ENCODE measurements around the gene CLEC20A. TPM values are rescaled to one million over a fixed set of nuclear protein-coding genes. Genes with fewer than 3 reads are reported as not detected.
A peak's percentile ranks its signal among the peaks of the same experiment; 100 is the strongest.

The CLEC20A gene
- total and polyA plus RNA-seq, 2 of the 8 experiments (the other 6 are each of a cell fraction or from before 2014, with no cell fraction given) = not detected

DNA sequence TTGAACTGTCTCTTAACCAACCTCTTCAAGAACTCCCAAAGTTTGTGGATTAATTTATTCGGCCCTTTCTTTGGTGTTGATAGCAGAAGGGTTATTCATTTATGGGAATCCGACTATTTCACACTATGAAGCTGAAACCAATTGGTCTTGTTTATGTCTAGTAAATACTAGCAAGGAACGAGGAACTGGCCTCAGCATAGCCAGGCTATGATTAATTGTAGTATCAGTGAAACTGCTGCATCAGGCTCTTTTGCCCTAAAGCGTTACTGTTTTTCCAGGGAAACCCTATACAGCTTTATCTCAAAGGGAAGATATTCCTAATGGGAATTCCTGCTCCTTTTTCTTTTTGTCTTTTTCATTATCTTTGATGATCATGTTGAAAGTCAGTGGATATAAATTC lies 35.1 kb downstream of the CLEC20A start:
- WGBS, 2 experiments (ENCODE audit: extremely low coverage in 1 of 2, insufficient coverage in 1 of 2, insufficient read length in 1 of 2, insufficient replicate concordance in 2 of 2, low coverage in 1 of 2, low lambda C conversion rate in 2 of 2, missing lambda C conversion rate in 1 of 2) = 84% methylated on average over 4 of the region's 4 CpGs; no CpG with 5 or more reads in 1 of the 2 experiments
- H4K5ac ChIP-seq (ENCODE audit: insufficient read length, low read depth, low read length) = no peak overlapping the region
- POLR2A ChIA-PET (ENCODE audit: partially characterized antibody) = interaction anchor here (1.3 kb wide), 1 partner anchor 10 kb away, joined by 5 read pairs; no protein-coding TSS in a partner anchor
- TF ChIP-seq TCF12 (IDR thresholded peaks at IDR 0.05; ENCODE audit: low read depth, low read length) (no peak), CEBPB (IDR thresholded peaks at IDR 0.05; ENCODE audit: low read depth, low read length) (no peak), ASH2L (IDR thresholded peaks at IDR 0.05; ENCODE audit: low read length) (no peak), RBBP5 (IDR thresholded peaks at IDR 0.05; ENCODE audit: borderline replicate concordance, low read depth, low read length) (no peak), EZH2 (IDR thresholded peaks at IDR 0.05; ENCODE audit: low read depth, low read length, severe bottlenecking) (no peak), BCL11A (IDR thresholded peaks at IDR 0.05; ENCODE audit: low read depth in 2 of 2, low read length in 2 of 2) (no peak), RNF2 (IDR thresholded peaks at IDR 0.05; ENCODE audit: borderline replicate concordance, low read depth, low read length, missing control alignments, poor library complexity, severe bottlenecking) (no peak)
- TF ChIP-seq, protein P1, sequence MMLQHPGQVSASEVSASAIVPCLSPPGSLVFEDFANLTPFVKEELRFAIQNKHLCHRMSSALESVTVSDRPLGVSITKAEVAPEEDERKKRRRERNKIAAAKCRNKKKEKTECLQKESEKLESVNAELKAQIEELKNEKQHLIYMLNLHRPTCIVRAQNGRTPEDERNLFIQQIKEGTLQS (IDR thresholded peaks at IDR 0.05; ENCODE audit: insufficient read depth, low read depth, low read length) = no peak

More for the DNA sequence above, 35.1 kb downstream of the CLEC20A start:
- H4K8ac ChIP-seq (ENCODE audit: extremely low read depth, insufficient read depth, low read length) = no peak overlapping the region
- H3K23me2 ChIP-seq (ENCODE audit: low read depth, low read length) = no peaks in the 10 kb centered on the region
- FAIRE-seq (peak; percentile 42), DNase-seq (ENCODE audit: low read depth in 1 of 2, low spot score in 2 of 2) (no peak)
- H3K4me2 ChIP-seq (ENCODE audit: insufficient read depth in 1 of 2, low read depth in 2 of 2, low read length in 2 of 2) = no peak overlapping the region
- no peak overlapping the region for H3K14ac ChIP-seq (ENCODE audit: insufficient read length)
- H2BK120ac ChIP-seq (replicated peaks; ENCODE audit: low read depth, low read length) = no peak overlapping the region
- H3K4me3 ChIP-seq (ENCODE audit: extremely low read depth in 1 of 4, insufficient read depth in 2 of 4, low read depth in 3 of 4, low read length in 4 of 4) = no peak overlapping the region
- no peaks in the 10 kb centered on the region for H4K20me1 ChIP-seq (replicated peaks in 1 of 2; ENCODE audit: control insufficient read depth in 1 of 2, insufficient read depth in 2 of 2, low read length in 2 of 2)
- H3K9ac ChIP-seq (replicated peaks in 1 of 4; ENCODE audit: extremely low read depth in 1 of 4, low read depth in 3 of 4, low read length in 3 of 4) = no peak overlapping the region
- no peak overlapping the region for H3K18ac ChIP-seq (ENCODE audit: extremely low read depth, low read length)
- H3K9me3 ChIP-seq (ENCODE audit: insufficient read depth in 2 of 2, low read depth in 1 of 2, low read length in 1 of 2) = no peaks in the 10 kb centered on the region
- no peak overlapping the region for H3K4ac ChIP-seq (replicated peaks; ENCODE audit: insufficient read length, low read depth, low read length)
- H2BK12ac ChIP-seq (ENCODE audit: low read depth, low read length) = no peak overlapping the region
- CTCF ChIA-PET (ENCODE audit: partially characterized antibody) = interaction anchor here (1.2 to 4.4 kb wide), 2 partner anchors 39 to 136 kb away, joined by 3 to 22 read pairs; no protein-coding TSS in a partner anchor
- H2BK5ac ChIP-seq (ENCODE audit: low read depth, low read length) = no peak overlapping the region
- H3K79me1 ChIP-seq (ENCODE audit: low read depth, low read length) = no peaks in the 10 kb centered on the region
- H2AFZ ChIP-seq (ENCODE audit: low read length) = no peak overlapping the region
- H3K36me3 ChIP-seq (ENCODE audit: control insufficient read depth in 2 of 4, insufficient read depth in 4 of 4, low read length in 3 of 4) = peaks cover 2 to 16% (median 7%) of the 10 kb centered on the region in 4 experiments; a peak in 5 of 8 replicates
- H4K91ac ChIP-seq (replicated peaks; ENCODE audit: insufficient read length, low read length) = no peak overlapping the region
- H3K4me1 ChIP-seq (replicated peaks in 1 of 4; ENCODE audit: control insufficient read depth in 3 of 4, insufficient read depth in 4 of 4, low read length in 3 of 4) = no peaks in the 10 kb centered on the region; a peak in 1 of 7 replicates
- H3K27me3 ChIP-seq (replicated peaks in 1 of 4; ENCODE audit: control insufficient read depth in 3 of 4, extremely low read depth in 1 of 4, insufficient read depth in 3 of 4, low read length in 3 of 4) = no peaks in the 10 kb centered on the region
- no peak overlapping the region for H3K56ac ChIP-seq (replicated peaks; ENCODE audit: insufficient read length, low read depth, low read length)
- no peak overlapping the region for H3K23ac ChIP-seq (ENCODE audit: insufficient read length)
- no peak overlapping the region for H3K27ac ChIP-seq (ENCODE audit: low read depth, low read length)
- H2BK20ac ChIP-seq (ENCODE audit: low read length) = no peak overlapping the region
- H2AK5ac ChIP-seq (ENCODE audit: low read depth, low read length) = no peak overlapping the region
- no peaks in the 10 kb centered on the region for H3K79me2 ChIP-seq (ENCODE audit: control insufficient read depth in 1 of 2, insufficient read depth in 2 of 2, low read length in 2 of 2)
- H2BK15ac ChIP-seq (ENCODE audit: low read length) = no peak overlapping the region

Measured in H1 (cell line).